ENCODE data around the gene ISM1. TPM values are rescaled to one million over a fixed set of nuclear protein-coding genes. Genes with fewer than 3 reads are reported as not detected.

Gene ISM1
- polyA plus RNA-seq, 10 donors, result 0.94 to 10.8 (median 2.7) TPM

GRCh38 chr20:13302647-13303450, 81.8 kb downstream of the ISM1 start:
- peak in 1 of 3 donors; percentile 13 for DNase-seq

GRCh38 chr20:13305284-13305683, 84.2 kb downstream of the ISM1 start:
- DNase-seq, result no peak

GRCh38 chr20:13307562-13308163, 86.6 kb downstream of the ISM1 start:
- DNase-seq, result no peak

- no peak for DNase-seq
Measured at GRCh38 chr20:13312300-13312699, 91.2 kb downstream of the ISM1 start.

DNA sequence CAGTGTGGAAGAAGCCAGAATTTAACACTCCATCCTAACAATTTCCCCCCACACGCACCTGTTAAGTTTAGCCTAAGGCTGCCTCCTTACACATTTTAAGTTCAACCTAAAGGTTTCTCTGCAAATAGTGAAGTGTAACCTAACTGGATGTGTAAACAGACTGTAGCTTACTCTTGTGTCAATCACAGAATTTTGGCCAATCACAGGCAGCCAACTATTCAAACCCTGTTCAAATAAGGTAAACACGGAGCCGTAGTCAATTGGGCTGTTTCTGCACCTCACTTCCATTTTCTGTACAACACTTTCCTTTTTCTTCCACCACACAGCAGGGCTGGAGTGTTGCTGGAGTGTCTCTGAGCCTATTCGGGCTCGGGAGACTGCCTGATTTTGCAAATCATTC, 92.1 kb downstream of the ISM1 start:
- no peak for DNase-seq

DNA sequence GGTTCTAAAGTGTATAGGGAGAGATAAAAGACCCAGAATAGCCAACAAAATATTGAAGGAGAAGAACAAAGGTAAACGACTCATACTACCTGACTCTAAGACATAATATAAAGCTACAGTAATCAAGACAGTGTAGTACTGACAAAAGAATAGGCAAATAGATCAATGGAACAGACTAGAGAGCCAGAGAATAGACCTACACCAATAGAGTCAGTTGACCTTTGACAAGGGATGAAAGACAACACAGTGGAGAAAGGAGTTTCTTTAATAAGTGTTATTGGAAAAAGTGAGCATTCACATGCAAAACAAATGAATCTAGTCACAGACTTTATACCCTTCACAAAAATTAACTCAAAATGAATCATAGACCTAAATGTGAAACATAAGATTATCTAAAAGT, 96.4 kb downstream of the ISM1 start:
- no peak for DNase-seq

DNA sequence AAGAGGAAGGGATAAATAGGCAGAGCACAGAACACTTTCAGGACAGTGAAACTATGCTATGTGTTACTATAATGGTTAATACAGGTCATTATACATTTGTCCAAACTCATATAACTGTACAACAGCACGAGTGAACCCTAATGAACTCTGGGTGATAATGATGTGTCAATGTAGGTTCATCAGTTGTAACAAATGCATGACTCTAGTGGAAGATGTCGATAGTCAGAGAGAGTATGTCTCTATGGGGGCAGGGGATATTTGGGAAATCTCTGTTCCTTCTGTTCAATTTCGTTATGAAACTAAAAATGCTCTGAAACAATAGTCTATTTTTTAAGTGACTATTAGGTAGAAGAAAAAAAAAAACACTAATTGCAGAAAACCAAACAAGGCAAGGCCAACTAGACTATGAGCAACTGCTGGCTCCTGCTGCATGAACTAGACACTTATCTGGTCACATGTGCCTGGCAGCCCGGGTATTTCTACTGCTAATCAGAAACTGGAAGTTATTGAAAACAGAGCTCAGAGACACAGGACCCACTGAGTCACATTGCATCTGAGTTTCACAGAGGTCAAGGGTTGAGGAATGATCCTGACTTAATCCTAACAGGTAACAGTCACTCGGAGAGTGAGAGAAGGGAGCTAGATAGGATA, 97.9 kb downstream of the ISM1 start:
- no peak for DNase-seq

DNA sequence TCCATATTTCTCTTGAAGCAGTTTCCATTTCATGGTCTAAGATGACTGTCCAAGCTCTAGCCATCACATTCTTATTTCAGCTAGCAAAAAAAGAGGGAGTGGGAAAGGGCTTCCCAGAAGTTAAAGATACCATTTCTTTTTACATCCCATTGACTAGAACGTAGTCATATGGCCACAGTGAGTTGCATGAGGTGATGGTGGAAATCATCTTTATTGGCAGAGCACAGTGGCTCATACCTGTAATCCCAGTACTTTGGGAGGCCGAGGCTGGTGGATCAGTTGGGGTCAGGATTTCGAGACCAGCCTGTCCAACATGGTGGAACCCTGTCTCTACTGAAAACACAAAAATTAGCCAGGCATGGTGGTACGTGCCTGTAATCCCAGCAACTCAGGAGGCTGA, 99.6 kb downstream of the ISM1 start:
- DNase-seq, result no peak

GRCh38 chr20:13321416-13321815, 100.3 kb downstream of the ISM1 start:
- DNase-seq, result no peak

DNA sequence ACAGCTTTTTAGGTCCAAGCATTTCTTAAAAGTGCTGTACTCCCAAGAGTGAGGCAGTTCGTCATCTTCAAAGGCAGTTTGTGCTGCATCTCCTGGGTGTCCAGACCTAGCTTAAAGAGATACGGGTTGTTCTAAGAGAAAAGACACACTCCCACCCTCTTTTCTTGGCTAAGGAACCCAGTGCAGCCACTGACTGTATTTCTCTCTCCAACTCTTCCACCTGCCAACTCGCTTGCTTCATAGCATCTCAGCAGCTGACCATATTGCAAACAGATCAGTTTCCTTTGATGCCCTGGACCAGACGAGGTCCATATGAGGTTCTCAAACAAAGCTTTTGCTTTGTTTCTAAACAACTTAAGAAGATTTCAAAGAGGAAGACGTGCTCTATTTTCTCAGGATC, 101.1 kb downstream of the ISM1 start:
- DNase-seq, result peak in 2 of 3 donors; percentile 13 to 61

GRCh38 chr20:13322621-13323020, 101.5 kb downstream of the ISM1 start:
- DNase-seq, result no peak

- DNase-seq, result no peak
Measured at GRCh38 chr20:13325033-13325432, 104.0 kb downstream of the ISM1 start.

- DNase-seq, result no peak
Measured at GRCh38 chr20:13325796-13326340, 104.8 kb downstream of the ISM1 start.

- no peak for DNase-seq
Measured at GRCh38 chr20:13331536-13331935, 110.5 kb downstream of the ISM1 start.

DNA sequence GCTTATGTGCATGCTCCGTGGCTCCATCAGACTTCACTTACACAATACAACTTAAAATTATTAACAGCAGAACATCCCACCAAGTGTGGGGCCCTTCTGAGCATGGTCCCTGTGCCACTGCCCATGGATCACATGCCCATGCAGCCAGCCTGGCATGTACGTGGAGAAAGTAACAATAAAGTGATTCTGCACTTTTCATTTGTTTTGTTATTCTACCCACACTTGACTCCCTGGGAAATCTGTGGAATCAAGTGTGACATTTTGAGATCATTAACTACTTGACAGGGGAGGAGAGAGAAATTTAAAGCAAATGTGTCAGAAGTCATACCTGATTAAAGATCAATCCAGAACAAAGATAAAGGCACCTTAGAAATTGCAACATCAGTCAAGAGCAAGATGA, 112.0 kb downstream of the ISM1 start:
- DNase-seq, result no peak

DNA sequence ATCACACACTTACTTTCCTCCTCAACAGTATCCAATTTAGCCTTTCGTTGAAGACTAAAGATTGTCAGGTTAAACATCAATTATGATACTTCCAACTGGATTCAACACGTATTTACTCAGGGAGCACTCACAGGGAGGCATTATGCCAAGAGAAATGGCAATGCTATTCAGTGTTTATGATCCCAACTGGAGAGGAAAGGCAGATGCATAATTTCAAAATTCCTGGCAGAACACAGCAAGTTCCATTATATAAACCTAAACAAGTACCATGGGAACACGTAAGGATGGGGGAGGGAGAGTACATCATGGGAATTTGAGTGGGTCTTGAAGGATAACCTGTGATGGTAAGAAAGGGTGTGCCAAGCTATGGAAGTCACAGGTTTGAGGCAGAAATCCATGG, 112.7 kb downstream of the ISM1 start:
- peak in 1 of 3 donors; percentile 37 for DNase-seq

DNA sequence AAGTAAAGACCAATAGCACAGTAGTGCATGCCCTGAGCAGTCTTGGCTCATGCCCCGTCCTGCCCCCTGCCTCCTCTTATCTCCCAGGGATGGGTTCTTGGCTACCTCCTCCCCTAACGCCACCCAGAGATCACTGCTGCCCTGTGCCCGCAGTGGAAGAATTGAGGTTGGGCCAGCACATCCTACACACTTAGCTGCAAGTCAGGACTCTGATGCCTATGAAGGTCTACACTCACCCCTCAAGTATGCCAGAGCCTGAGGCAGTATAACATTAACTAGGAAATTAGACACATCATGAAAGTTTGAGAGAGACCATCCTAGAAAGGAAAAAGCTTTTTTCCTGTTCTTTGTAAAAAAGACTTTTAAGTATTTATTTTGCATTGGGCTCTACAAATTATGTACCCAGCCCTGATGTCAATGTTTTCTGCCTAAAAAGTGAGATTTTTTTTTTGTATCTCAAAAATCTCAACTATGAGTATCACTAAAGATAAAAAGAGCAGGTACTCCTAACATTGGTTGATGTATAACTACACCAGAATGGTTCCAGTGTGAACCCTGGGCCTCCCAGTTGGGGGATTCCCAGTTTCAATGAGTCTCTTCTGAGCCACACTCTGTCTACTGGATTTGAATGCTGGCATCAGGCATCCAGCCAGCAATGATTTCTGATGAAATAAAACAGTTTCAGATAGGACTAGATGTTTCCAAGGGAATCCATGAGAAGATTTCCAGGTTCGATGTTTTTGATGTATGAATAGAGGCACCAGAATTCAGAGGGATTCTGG, 115.4 kb downstream of the ISM1 start:
- DNase-seq, result no peak

GRCh38 chr20:13337090-13337784, 116.2 kb downstream of the ISM1 start:
- no peak for DNase-seq

DNA sequence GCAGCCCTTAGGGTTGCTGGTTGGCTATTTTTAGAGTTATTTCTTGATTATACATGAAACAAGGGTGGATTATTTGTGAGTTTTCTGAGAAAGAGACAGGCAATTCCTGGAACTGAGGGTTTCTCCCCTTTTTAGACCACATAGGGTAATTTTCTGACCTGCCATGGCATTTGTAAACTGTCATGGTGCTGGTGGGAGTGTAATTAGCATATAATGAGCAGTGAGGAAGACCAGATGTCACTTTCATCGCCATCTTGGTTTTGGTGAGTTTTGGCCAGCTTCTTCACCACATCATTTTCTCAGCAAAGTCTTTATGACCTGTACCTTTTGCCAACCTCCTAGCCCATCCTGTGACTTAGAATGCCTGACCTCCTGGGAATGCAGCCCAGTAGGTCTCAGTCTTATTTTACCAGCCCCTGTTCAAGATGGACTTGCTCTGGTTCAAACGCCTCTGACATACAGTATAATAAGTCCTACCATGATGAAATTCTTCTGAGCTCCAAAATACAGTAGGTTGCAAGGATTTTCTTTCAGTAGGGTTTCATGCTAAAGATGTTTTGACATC, 117.1 kb downstream of the ISM1 start:
- DNase-seq, result no peak

GRCh38 chr20:13338999-13339411, 117.9 kb downstream of the ISM1 start:
- DNase-seq, result no peak

GRCh38 chr20:13340088-13340487, 119.0 kb downstream of the ISM1 start:
- DNase-seq, result no peak

Measured in muscle of back (tissue), 11 donors.